NCI-H1694 (cell line): Measurements from ENCODE around the gene KIAA0586.
"Not testable (repeated sequence)": the region's sequence is repeated elsewhere in the genome, so short reads cannot be mapped to it uniquely, and the experiment has no call there.

ENCODE experiments used
- DNase-seq: peaks from one replicate; lab custom pipeline; 2025; lab: John Stamatoyannopoulos, UW

Gene KIAA0586

GRCh38 chr14:58549105-58549757, 121.7 kb downstream of the KIAA0586 start:
- DNase-seq: no peak

DNA sequence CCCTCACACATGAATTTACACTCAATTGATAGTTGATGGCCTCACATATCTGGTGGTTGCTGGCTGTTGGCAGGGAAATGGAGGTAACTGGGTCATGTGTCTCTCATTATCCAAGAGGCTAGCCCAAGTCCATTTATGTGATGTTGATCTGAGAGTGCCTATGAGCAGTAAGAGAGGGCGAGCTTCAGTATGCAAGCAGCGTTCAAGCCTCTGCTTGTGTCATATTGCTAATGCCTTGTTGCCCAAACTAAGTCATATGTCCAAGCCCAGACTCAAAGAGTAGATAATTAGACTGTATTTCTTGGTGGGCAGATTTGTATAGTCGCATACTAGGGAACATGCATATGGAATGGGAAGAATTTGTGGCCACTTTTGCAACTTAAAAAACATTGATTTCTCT, 126.4 kb downstream of the KIAA0586 start:
- DNase-seq: no peak

GRCh38 chr14:58555647-58556046, 128.1 kb downstream of the KIAA0586 start:
- no peak for DNase-seq

DNA sequence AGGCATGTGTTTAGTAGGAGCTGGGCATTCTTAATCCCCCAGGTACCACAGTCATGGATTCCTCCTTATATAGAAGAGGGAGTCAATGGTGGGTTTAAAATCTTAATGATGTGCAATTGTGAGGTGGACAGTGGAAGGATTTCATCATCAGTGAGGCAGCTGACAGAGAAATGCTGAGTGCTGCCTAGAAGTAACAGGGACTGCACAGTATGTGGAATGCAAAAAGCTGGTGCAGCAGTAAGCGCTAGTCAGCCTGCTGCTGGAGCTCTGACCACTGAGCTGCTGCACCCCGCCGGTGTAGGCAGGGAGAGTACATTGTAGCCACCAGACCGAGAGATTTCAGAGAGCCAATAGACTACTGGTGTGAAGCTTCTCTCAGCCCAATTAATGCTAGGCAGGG, 129.7 kb downstream of the KIAA0586 start:
- no peak for DNase-seq

GRCh38 chr14:58560208-58560607, 132.7 kb downstream of the KIAA0586 start:
- no peak for DNase-seq

DNA sequence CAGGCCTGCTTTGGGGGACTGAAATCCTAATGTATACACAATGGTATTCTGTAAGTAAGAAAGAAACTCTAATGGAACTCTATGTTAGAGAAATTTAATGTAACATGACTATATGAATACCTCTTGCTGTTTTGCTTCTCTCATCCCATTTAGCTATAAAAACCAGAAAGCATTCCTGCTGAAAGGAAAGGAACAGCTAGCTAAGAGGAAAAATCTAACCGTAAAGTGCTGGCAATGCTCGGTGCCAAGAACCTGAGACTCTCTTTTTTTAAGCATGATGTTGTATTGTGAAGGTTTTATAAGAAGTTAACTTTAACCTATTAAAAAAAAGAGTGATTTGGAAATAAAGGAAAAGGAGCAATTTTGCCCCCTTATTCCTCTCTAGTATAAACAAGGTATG, 134.6 kb downstream of the KIAA0586 start:
- no peak for DNase-seq

GRCh38 chr14:58563978-58564377, 136.5 kb downstream of the KIAA0586 start:
- DNase-seq: no peak

- DNase-seq: no peak
Observed at GRCh38 chr14:58565832-58566231, 138.3 kb downstream of the KIAA0586 start.

GRCh38 chr14:58566979-58567378, 139.5 kb downstream of the KIAA0586 start:
- no peak for DNase-seq

DNA sequence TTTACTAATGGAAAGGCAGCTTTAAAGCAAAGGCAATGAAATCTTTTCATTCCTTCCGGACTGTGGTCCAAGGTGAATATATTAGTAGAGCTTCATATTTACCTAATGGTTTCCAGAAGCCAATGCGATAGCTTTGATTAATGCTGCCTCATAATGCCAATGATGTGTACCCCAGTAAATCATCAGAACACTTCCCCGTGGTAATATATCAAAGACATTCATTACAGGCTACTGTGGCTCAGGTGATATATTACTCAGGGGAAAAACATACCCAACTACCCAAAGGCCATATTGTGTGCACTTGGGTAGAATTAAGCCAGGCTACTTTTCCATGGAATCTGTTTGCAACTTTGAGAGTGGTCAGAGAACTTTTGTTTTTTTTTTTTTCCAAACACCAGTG, 140.8 kb downstream of the KIAA0586 start:
- no peak for DNase-seq

DNA sequence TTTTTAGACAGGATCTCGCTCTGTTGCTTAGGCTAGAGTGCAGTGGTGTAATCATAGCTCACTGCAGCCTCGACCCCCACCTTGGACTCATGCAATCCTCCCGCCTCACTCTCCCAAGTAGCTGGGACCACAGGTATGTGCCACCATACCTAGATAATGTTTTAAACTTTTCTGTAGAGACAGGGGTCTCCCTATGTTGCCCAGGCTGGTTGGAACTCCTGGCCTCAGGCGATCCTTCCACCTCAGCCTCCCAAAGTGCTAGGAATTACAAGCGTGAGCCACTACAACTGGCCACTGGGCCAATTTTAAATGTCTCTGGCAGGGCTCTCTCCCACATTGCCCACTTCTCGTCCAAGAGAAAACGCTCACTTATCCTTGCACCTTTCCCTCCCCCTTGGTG, 143.7 kb downstream of the KIAA0586 start:
- no peak for DNase-seq

DNA sequence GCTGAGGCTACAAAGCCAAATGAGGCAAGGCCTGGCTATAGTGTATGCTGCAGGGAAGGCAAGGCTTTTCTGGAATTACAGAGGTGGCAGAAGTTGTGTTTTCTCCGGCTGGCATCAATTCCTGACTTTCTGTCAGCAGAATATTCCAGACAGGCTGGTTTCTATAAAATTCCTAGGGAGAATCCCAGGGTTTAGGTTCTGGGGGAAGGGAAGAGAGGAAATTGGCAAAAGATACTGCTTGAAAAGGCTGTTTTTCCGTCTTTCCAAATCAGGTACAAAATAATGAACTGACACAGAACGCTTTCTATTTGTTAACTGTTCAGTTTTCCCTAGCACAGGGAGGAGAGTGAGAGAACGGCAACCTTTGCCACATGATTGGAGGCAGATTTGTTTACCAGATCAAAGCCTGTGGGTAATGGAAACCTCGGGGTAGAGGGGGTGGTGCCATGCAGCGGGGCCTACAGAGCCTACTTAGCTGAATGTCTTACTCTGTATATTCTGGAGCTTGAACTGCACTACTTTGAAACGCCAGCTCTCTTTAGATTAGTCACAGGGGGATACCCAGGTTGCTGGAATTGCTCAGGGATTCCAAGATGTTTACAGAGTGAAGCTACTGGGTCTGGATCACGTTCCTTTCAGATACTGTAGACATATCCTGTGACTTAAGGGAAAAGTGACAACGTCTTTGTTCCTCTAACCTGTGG, 144.4 kb downstream of the KIAA0586 start:
- DNase-seq: no peak

- no peak for DNase-seq
Observed at GRCh38 chr14:58572473-58572853, 144.9 kb downstream of the KIAA0586 start.

DNA sequence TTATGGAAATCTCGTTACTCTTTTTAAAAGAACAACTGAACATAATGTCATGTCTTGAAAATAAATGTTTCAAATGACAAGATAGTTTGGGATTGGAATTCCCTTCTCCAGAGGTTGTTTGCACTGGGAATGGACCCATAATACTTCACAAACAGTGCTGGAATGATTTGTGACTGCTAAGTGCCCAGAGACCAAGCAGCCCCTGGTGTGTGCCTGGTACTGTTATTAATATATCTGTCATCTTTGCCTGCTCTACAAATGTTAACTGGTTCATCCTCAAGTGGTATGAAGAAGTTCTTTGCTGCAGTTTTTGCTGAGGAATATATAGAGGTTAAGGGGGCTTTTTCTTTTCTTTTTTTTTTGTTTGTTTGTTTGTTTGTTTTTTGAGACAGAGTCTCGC, 145.3 kb downstream of the KIAA0586 start:
- no peak for DNase-seq

GRCh38 chr14:58574623-58575022, 147.1 kb downstream of the KIAA0586 start:
- no peak for DNase-seq

- no peak for DNase-seq
Observed at GRCh38 chr14:58575956-58576355, 148.4 kb downstream of the KIAA0586 start.

DNA sequence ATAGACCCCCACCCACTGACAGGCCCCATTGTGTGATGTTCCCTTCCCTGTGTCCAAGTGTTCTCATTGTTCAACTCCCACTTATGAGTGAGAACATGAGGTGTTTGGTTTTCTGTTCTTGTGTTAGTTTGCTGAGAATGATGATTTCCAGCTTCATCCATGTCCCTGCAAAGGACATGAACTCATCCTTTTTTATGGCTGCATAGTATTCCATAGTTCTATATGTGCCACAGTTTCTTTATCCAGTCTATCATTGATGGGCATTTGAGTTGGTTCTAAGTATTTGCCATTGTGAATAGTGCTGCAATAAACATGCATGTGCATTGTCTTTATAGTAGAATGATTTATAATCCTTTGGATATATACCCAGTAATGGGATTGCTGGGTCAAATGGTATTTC, 152.5 kb downstream of the KIAA0586 start:
- not testable (repeated sequence) for DNase-seq

DNA sequence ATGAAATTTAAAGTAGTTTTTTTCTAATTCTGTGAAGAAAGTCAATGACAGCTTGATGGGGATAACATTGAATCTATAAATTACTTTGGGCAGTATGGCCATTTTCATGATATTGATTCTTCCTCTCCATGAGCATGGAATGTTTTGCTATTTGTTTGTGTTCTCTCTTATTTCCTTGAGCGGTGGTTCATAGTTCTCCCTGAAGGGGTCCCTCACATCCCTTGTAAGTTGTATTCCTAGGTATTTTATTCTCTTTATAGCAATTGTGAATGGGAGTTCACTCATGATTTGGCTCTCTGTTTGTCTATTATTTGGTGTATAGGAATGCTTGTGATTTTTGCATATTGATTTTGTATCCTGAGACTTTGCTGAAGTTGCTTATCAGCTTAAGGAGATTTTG, 153.9 kb downstream of the KIAA0586 start:
- not testable (repeated sequence) for DNase-seq

DNA sequence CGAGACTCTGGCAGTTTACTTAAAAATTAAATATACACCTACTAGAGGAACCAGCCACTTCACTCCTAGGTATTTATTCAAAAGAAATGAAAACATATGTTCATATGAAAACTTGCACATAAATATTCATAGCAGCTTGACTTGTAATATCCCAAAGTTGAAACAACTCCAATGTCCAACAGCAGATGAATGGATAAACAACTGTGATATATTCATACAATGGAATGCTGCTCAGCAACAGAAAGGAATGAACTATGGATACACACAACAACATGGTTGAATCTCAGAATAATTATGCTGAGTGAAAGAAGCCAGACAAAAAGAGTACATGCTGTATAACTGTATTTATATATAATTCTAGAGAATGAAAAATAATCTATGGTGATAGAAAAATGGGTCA, 156.9 kb downstream of the KIAA0586 start:
- no peak for DNase-seq

- DNase-seq: no peak
Observed at GRCh38 chr14:58587271-58587670, 159.8 kb downstream of the KIAA0586 start.

- not testable (repeated sequence) for DNase-seq
Observed at GRCh38 chr14:58588321-58588720, 160.8 kb downstream of the KIAA0586 start.

DNA sequence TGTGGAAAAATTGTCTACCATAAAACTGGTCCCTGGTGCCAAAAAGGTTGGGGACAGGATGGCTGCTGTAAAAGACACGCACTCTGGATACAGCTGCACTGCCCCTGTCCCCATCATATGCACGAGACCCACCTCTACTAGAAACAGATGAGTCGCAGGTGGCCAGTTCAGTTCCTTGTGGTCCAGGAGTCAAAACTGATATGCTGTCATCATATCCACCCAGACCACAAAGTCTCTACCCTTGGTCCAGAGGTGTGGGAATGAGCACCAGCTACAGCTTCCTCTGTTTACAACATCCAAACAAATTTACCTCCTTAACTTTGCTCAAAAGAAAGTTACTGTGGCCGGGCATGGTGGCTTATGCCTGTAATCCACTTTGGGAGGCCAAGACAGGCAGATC, 166.5 kb downstream of the KIAA0586 start:
- no peak for DNase-seq

- no peak for DNase-seq
Observed at GRCh38 chr14:58597041-58597440, 169.5 kb downstream of the KIAA0586 start.
